ENCODE data around the gene GPC6. TPM values are rescaled to one million over a fixed set of nuclear protein-coding genes. Genes with fewer than 3 reads are reported as not detected.

The GPC6 gene
- total RNA-seq (2022; extraction: Qiagen RNA extraction; ENCODE audit: low read depth) = 3.6 to 6.8 TPM (median 5.6 TPM) in 5 replicates

DNA sequence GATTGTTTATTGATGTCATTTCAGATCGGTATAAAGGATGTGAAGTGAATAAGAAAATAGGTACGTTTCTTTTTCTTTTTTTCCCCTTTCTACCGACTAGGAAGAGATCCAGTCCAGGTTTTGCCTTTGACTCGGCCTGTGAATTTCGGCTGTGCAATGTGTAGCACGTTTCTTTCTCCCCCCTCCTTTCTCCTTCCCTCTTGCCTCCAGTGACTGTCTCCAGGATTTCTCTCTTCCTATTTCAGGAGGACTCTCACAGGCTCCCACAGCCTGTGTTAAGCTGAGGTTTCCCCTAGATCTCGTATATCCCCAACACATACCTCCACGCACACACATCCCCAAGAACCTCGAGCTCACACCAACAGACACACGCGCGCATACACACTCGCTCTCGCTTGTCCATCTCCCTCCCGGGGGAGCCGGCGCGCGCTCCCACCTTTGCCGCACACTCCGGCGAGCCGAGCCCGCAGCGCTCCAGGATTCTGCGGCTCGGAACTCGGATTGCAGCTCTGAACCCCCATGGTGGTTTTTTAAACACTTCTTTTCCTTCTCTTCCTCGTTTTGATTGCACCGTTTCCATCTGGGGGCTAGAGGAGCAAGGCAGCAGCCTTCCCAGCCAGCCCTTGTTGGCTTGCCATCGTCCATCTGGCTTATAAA, at the start of gene GPC6:
Gene GPC6 (plus strand): TSS at position 185 of the 657 bp plus-strand sequence.

